HG02870 (cell line): ENCODE measurements around the gene THSD4.

ENCODE experiments used
- ATAC-seq: cut with Tn5 transposase; IDR thresholded peaks from one replicate; pipeline ENCODE4 v1.9.1; 2021; ENCODE audit warnings: mild to moderate bottlenecking, moderate library complexity; ENCODE audit not compliant: unreplicated experiment

Gene THSD4

GRCh38 chr15:71471347-71471746, 356.1 kb downstream of the THSD4 start:
- ATAC-seq: no peak

GRCh38 chr15:71472566-71472965, 357.3 kb downstream of the THSD4 start:
- no peak for ATAC-seq

GRCh38 chr15:71473751-71474150, 358.5 kb downstream of the THSD4 start:
- ATAC-seq: no peak

- no peak for ATAC-seq
Measured at GRCh38 chr15:71476823-71477222, 361.6 kb downstream of the THSD4 start.

GRCh38 chr15:71480556-71480955, 365.3 kb downstream of the THSD4 start:
- ATAC-seq: no peak

GRCh38 chr15:71484080-71484479, 368.8 kb downstream of the THSD4 start:
- no peak for ATAC-seq

GRCh38 chr15:71485094-71485693, 369.9 kb downstream of the THSD4 start:
- no peak for ATAC-seq

GRCh38 chr15:71489570-71489969, 374.3 kb downstream of the THSD4 start:
- no peak for ATAC-seq

GRCh38 chr15:71493526-71493925, 378.3 kb downstream of the THSD4 start:
- no peak for ATAC-seq

GRCh38 chr15:71494563-71495397, 379.5 kb downstream of the THSD4 start:
- no peak for ATAC-seq

- ATAC-seq: no peak
Measured at GRCh38 chr15:71495398-71495780, 380.1 kb downstream of the THSD4 start.

GRCh38 chr15:71496336-71496955, 381.2 kb downstream of the THSD4 start:
- no peak for ATAC-seq

- no peak for ATAC-seq
Measured at GRCh38 chr15:71501344-71502076, 386.2 kb downstream of the THSD4 start.

- ATAC-seq: no peak
Measured at GRCh38 chr15:71502077-71502432, 386.8 kb downstream of the THSD4 start.

GRCh38 chr15:71505962-71506361, 390.7 kb downstream of the THSD4 start:
- no peak for ATAC-seq

- ATAC-seq: no peak
Measured at GRCh38 chr15:71506946-71507345, 391.7 kb downstream of the THSD4 start.

GRCh38 chr15:71508081-71508682, 392.9 kb downstream of the THSD4 start:
- ATAC-seq: peak; percentile 89

- ATAC-seq: no peak
Measured at GRCh38 chr15:71509139-71509538, 393.9 kb downstream of the THSD4 start.

- ATAC-seq: no peak
Measured at GRCh38 chr15:71510763-71511162, 395.5 kb downstream of the THSD4 start.

GRCh38 chr15:71511796-71512681, 396.8 kb downstream of the THSD4 start:
- no peak for ATAC-seq
